ENCODE data around the gene IGDCC3.

The IGDCC3 gene
- total RNA-seq = 0 to 0.13 (median 0) reads per million in 9 experiments

DNA sequence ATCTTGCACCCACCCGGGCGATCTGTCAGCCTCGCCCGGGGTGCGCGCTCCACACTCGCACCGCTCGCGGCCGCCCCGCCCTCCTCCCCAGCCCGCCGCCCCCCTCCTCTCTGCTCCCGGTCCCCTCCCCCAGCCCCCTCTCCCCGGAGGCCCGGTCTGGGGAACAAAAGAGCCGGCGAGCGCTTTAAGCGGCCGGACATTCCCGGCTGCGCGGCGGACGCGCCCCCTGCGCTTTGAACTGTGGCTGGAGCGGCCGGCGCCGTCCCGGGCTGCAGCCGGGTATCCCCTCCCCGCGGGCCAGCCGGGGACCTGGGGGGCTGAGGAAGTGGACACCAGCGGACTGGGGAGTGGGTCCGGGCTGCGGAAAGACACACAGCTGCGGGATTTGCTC lies at the start of gene IGDCC3:
Gene IGDCC3 (minus strand): TSS at position 27 of the 391 bp plus-strand sequence. CDS start 214 bp downstream, outside the sequence.
- ATAC-seq (replicated peaks) (no peak), DNase-seq (no peak)
- peak within 1 kb of the TSS; percentile 77 to 78 for H3K4me3 Mint-ChIP-seq
- no peak within 1 kb of the TSS for H3K27ac Mint-ChIP-seq
- peaks cover 12 to 15% of the 10 kb centered on the region in 2 donors for H3K4me1 Mint-ChIP-seq (ENCODE audit: low read depth in 2 of 2)
- H3K9me3 Mint-ChIP-seq = no peaks in the 10 kb centered on the region
- no peaks in the 10 kb centered on the region for H3K36me3 Mint-ChIP-seq (ENCODE audit: insufficient read depth)
- peaks cover 62 to 74% of the 10 kb centered on the region in 2 donors for H3K27me3 Mint-ChIP-seq

DNA sequence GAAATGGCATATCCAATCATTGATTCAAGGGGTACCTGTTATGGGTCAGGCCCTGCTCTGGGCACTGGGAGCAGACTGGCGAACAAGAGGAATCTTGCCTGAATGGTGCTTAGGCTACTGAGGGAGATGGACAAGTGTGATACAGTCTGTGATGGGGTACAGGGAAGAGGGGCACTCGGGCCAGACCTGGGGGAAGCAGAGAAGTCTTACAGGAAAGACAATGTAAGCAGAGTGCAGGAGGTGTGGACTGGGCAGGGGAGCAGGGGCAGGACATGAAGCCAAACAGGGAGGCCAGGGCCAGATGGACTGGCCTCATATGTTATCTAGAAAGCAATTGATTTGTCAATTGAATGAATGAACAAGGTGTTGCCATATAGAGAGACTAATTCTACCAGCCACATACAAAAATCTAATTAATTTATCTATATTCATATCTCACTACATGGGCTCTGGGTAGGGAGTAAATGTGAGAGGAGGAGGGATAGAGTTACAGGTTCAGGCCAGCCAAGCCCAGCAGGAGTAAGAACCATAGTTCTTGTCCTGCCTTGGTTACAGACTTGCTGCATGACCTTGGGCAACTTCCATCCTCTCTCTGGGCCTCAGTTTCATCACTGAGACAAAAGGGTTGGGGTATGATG lies 48.5 kb upstream of the IGDCC3 start:
- Mint-ChIP-seq H3K27ac (no peak overlapping the region), H3K27me3 (peaks cover 46 to 67% of the 10 kb centered on the region in 2 donors), H3K36me3 (ENCODE audit: insufficient read depth) (peaks cover 3% of the 10 kb centered on the region), H3K4me1 (ENCODE audit: low read depth in 2 of 2) (peaks cover 9 to 10% of the 10 kb centered on the region in 2 donors), H3K9me3 (no peaks in the 10 kb centered on the region), H3K4me3 (no peak overlapping the region)
- ATAC-seq (replicated peaks) (no peak), DNase-seq (no peak)

DNA sequence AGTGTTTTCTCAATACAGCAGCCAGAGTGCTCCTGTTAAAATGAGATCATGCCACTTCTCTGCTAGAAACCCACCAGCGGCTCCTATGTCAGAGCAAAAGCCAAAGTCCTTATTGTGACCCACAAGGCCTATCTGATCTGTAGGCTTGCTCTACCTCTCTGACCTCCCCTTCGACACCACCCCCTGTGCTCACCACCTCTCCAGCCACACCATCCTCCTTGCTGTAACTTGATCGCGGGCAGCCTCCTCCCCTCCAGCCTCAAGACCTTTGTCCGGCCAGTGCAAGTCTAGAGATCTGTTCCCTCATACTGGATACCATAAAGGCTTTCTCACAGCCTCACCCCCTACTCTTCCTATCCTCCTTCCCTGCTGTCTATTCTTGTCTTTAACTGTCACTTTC lies 46.9 kb upstream of the IGDCC3 start:
- H3K27me3 Mint-ChIP-seq = peaks cover 58 to 74% of the 10 kb centered on the region in 2 donors
- no peak for DNase-seq
- no peak for ATAC-seq (replicated peaks)
- H3K4me3 Mint-ChIP-seq = no peak overlapping the region
- H3K36me3 Mint-ChIP-seq (ENCODE audit: insufficient read depth) = peaks cover 3% of the 10 kb centered on the region
- H3K27ac Mint-ChIP-seq = no peak overlapping the region
- peaks cover 9 to 10% of the 10 kb centered on the region in 2 donors for H3K4me1 Mint-ChIP-seq (ENCODE audit: low read depth in 2 of 2)
- H3K9me3 Mint-ChIP-seq = no peaks in the 10 kb centered on the region

GRCh38 chr15:65423976-65424679 lies 46.3 kb upstream of the IGDCC3 start:
- Mint-ChIP-seq H3K9me3 (no peaks in the 10 kb centered on the region), H3K27ac (no peak overlapping the region), H3K4me1 (ENCODE audit: low read depth in 2 of 2) (peaks cover 9 to 10% of the 10 kb centered on the region in 2 donors), H3K36me3 (ENCODE audit: insufficient read depth) (peaks cover 3% of the 10 kb centered on the region), H3K27me3 (peaks cover 58 to 74% of the 10 kb centered on the region in 2 donors), H3K4me3 (peak overlapping the region; percentile 84 to 87)
- DNase-seq (no peak), ATAC-seq (replicated peaks) (no peak)

GRCh38 chr15:65423150-65423975 lies 45.6 kb upstream of the IGDCC3 start:
- ATAC-seq (replicated peaks) (no peak), DNase-seq (no peak)
- no peaks in the 10 kb centered on the region for H3K9me3 Mint-ChIP-seq
- H3K4me3 Mint-ChIP-seq = peak overlapping the region; percentile 84 to 87
- peaks cover 65 to 80% of the 10 kb centered on the region in 2 donors for H3K27me3 Mint-ChIP-seq
- peaks cover 9 to 10% of the 10 kb centered on the region in 2 donors for H3K4me1 Mint-ChIP-seq (ENCODE audit: low read depth in 2 of 2)
- H3K36me3 Mint-ChIP-seq (ENCODE audit: insufficient read depth) = peaks cover 3% of the 10 kb centered on the region
- no peak overlapping the region for H3K27ac Mint-ChIP-seq

DNA sequence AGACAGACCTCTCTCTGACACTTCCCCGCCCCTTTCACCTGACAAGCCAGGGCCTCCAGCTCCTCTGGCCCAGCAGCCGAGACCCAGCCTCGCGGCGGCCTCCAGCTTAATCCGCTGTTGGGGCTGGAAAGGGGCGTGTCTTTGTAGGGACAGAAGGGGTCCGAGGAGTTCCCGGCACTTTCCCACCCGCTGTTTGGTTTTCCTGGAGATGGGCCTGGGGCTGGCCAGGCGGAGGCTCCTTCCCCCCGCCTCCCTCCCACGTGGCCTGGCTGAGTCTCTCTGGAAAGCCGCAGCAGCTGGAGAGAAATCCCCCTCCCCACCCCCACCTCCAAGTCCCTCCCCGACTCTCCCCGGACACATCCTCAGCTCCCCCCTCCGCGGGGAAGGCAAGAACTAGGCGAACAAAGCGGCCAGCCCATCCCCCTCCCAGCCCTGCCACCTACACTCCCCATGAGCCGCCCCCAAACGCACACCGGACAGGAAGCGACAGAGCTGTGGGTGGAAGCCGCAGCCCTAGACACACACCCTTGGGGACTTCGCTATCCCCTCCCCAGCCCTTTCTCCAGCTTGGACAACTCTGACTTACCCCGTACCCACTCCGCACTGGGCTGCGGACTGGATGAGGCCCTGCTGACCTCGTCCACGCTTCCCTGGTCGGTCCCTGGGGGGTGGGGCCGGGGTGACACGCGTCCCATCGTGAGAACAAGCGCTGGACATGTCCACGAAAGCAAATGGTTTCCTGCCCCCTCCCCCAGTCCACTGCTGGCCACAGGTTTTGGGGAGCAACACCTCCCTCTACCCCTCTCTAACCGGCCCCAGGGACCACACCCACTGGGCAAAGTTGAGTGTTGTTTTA lies 43.8 kb upstream of the IGDCC3 start:
- Mint-ChIP-seq H3K36me3 (ENCODE audit: insufficient read depth) (peaks cover 3% of the 10 kb centered on the region), H3K4me3 (peak overlapping the region; percentile 74 to 84), H3K4me1 (ENCODE audit: low read depth in 2 of 2) (peaks cover 9 to 10% of the 10 kb centered on the region in 2 donors), H3K9me3 (no peaks in the 10 kb centered on the region), H3K27me3 (peaks cover 76 to 97% of the 10 kb centered on the region in 2 donors), H3K27ac (peak overlapping the region; percentile 3 to 26)
- no peak for ATAC-seq (replicated peaks)
- DNase-seq = no peak

- H3K27ac Mint-ChIP-seq = no peak overlapping the region
- peaks cover 72 to 97% of the 10 kb centered on the region in 2 donors for H3K27me3 Mint-ChIP-seq
- DNase-seq = no peak
- H3K4me3 Mint-ChIP-seq = peak overlapping the region in 1 of 2 donors; percentile 15
- ATAC-seq (replicated peaks) = no peak
- peaks cover 3% of the 10 kb centered on the region for H3K36me3 Mint-ChIP-seq (ENCODE audit: insufficient read depth)
- no peaks in the 10 kb centered on the region for H3K9me3 Mint-ChIP-seq
- H3K4me1 Mint-ChIP-seq (ENCODE audit: low read depth in 2 of 2) = peaks cover 9 to 10% of the 10 kb centered on the region in 2 donors
Measured at GRCh38 chr15:65420975-65421359, 43.2 kb upstream of the IGDCC3 start.

GRCh38 chr15:65418596-65418995 lies 40.8 kb upstream of the IGDCC3 start:
- no peak for DNase-seq
- H3K27ac Mint-ChIP-seq = no peak overlapping the region

GRCh38 chr15:65416845-65417416 lies 39.1 kb upstream of the IGDCC3 start:
- peaks cover 41 to 74% of the 10 kb centered on the region in 2 donors for H3K27me3 Mint-ChIP-seq
- no peaks in the 10 kb centered on the region for H3K36me3 Mint-ChIP-seq (ENCODE audit: insufficient read depth)
- no peak for DNase-seq
- no peak overlapping the region for H3K27ac Mint-ChIP-seq
- no peak for ATAC-seq (replicated peaks)
- H3K4me3 Mint-ChIP-seq = no peak overlapping the region
- H3K4me1 Mint-ChIP-seq (ENCODE audit: low read depth in 2 of 2) = peaks cover under 1 to 3% of the 10 kb centered on the region in 2 donors
- H3K9me3 Mint-ChIP-seq = no peaks in the 10 kb centered on the region

More at GRCh38 chr15:65418596-65418995, 40.8 kb upstream of the IGDCC3 start:
- peaks cover 9 to 10% of the 10 kb centered on the region in 2 donors for H3K4me1 Mint-ChIP-seq (ENCODE audit: low read depth in 2 of 2)
- H3K4me3 Mint-ChIP-seq = no peak overlapping the region
- no peak for ATAC-seq (replicated peaks)
- H3K9me3 Mint-ChIP-seq = no peaks in the 10 kb centered on the region
- peaks cover 3% of the 10 kb centered on the region for H3K36me3 Mint-ChIP-seq (ENCODE audit: insufficient read depth)
- H3K27me3 Mint-ChIP-seq = peaks cover 53 to 91% of the 10 kb centered on the region in 2 donors

DNA sequence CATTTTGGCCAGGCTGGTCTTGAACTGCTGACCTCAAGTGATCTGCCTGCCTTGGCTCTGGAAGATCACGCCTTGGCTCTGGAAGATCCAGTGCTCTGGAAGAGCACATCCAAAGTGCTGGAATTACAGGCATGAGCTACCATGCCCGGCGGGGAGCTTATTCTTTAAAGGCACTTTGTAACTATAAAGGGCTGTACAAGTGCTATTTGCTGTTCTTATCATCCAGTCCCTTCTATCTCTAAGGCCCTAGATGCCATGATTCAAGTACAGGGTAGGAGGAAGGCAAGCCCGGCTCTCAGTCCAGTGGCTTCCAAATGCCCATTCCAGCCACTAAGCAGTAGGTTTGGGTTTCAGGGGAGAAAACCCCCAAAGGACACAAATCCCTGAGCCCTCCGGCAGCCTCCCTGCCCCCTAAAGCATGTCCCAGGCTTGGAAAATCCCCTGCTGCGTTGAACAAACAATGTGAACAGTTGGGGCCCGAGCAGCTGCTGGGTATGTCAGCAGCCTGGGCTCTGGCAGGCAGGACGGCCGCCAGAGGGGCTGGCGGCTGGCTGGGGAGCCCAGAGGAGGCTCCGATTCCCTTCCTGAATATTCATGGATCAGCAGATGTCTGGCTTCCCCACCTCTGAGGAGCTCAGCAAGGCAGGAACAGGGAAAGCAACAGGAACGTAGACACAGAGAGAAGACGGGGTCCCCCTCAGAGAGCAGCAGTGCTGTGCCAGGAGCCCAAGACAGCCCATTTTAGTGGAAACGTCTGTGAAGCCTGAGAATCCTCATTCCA lies 37.2 kb upstream of the IGDCC3 start:
- Mint-ChIP-seq H3K27ac (no peak overlapping the region), H3K27me3 (peaks cover 37 to 74% of the 10 kb centered on the region in 2 donors), H3K9me3 (no peaks in the 10 kb centered on the region), H3K36me3 (ENCODE audit: insufficient read depth) (no peaks in the 10 kb centered on the region), H3K4me1 (ENCODE audit: low read depth in 2 of 2) (no peaks in the 10 kb centered on the region), H3K4me3 (no peak overlapping the region)
- DNase-seq (no peak), ATAC-seq (replicated peaks) (no peak)

DNA sequence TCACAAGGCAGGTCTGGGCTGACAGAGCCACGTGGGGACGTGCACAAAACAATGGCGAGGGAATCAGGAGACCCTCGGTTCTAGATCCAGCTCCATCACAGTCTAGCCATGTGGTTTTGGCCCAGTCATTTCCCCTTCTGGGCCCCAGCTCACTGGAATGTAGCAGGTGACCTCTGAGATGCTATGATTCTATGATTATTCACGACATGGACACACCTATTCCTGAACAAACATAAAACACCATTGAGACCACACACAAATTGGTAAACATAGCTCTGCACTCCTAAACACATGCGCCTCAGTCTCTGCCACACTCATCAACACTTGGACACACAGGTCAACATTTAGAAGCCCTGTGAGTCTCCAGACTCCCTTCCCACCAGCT lies 36.0 kb upstream of the IGDCC3 start:
- Mint-ChIP-seq H3K27me3 (peaks cover 32 to 74% of the 10 kb centered on the region in 2 donors), H3K9me3 (no peaks in the 10 kb centered on the region), H3K27ac (no peak overlapping the region), H3K4me3 (no peak overlapping the region), H3K4me1 (ENCODE audit: low read depth in 2 of 2) (peaks cover 0 to 4% of the 10 kb centered on the region in 2 donors), H3K36me3 (ENCODE audit: insufficient read depth) (no peaks in the 10 kb centered on the region)
- DNase-seq = no peak
- no peak for ATAC-seq (replicated peaks)

Measured in effector memory CD8-positive, alpha-beta T cell (primary cell).